HG03432 (cell line): ENCODE data around the gene HOXB1.
"Not testable (repeated sequence)": the region's sequence is repeated elsewhere in the genome, so short reads cannot be mapped to it uniquely, and the experiment has no call there.

Experiments used
- ATAC-seq: cut with Tn5 transposase; IDR thresholded peaks from one replicate; pipeline ENCODE4 v1.9.1; 2021; ENCODE audit warnings: mild to moderate bottlenecking, moderate library complexity; ENCODE audit not compliant: unreplicated experiment

HOXB1 gene

GRCh38 chr17:48499735-48500434 lies 30.9 kb downstream of the HOXB1 start:
- no peak for ATAC-seq

GRCh38 chr17:48499248-48499647 lies 31.6 kb downstream of the HOXB1 start:
- ATAC-seq: no peak

GRCh38 chr17:48498164-48498850 lies 32.5 kb downstream of the HOXB1 start:
- ATAC-seq: no peak

GRCh38 chr17:48497103-48497502 lies 33.7 kb downstream of the HOXB1 start:
- no peak for ATAC-seq

- ATAC-seq: no peak
Measured at GRCh38 chr17:48494335-48494734, 36.5 kb downstream of the HOXB1 start.

GRCh38 chr17:48492401-48493298 lies 38.2 kb downstream of the HOXB1 start:
- peak; percentile 51 for ATAC-seq

- no peak for ATAC-seq
Measured at GRCh38 chr17:48491527-48492273, 39.1 kb downstream of the HOXB1 start.

GRCh38 chr17:48490451-48490892 lies 40.3 kb downstream of the HOXB1 start:
- ATAC-seq: no peak

- ATAC-seq: no peak
Measured at GRCh38 chr17:48489781-48490180, 41.0 kb downstream of the HOXB1 start.

GRCh38 chr17:48488548-48489106 lies 42.2 kb downstream of the HOXB1 start:
- no peak for ATAC-seq

- no peak for ATAC-seq
Measured at GRCh38 chr17:48487221-48487620, 43.6 kb downstream of the HOXB1 start.

GRCh38 chr17:48486557-48486956 lies 44.3 kb downstream of the HOXB1 start:
- no peak for ATAC-seq

GRCh38 chr17:48484850-48485249 lies 46.0 kb downstream of the HOXB1 start:
- ATAC-seq: no peak

- no peak for ATAC-seq
Measured at GRCh38 chr17:48484256-48484655, 46.6 kb downstream of the HOXB1 start.

GRCh38 chr17:48483471-48484131 lies 47.2 kb downstream of the HOXB1 start:
- ATAC-seq: no peak

GRCh38 chr17:48483004-48483403 lies 47.8 kb downstream of the HOXB1 start:
- ATAC-seq: no peak

- not testable (repeated sequence) for ATAC-seq
Measured at GRCh38 chr17:48482301-48482700, 48.5 kb downstream of the HOXB1 start.

- no peak for ATAC-seq
Measured at GRCh38 chr17:48479014-48479402, 51.8 kb downstream of the HOXB1 start.
